ENCODE measurements around the gene FXYD1. TPM values are rescaled to one million over a fixed set of nuclear protein-coding genes. Genes with fewer than 3 reads are reported as not detected.
A peak's percentile ranks its signal among the peaks of the same experiment; 100 is the strongest.

FXYD1 gene
- total and polyA plus RNA-seq, 3 experiments from 2014 or later, result 0.79 TPM; not detected in 2

DNA sequence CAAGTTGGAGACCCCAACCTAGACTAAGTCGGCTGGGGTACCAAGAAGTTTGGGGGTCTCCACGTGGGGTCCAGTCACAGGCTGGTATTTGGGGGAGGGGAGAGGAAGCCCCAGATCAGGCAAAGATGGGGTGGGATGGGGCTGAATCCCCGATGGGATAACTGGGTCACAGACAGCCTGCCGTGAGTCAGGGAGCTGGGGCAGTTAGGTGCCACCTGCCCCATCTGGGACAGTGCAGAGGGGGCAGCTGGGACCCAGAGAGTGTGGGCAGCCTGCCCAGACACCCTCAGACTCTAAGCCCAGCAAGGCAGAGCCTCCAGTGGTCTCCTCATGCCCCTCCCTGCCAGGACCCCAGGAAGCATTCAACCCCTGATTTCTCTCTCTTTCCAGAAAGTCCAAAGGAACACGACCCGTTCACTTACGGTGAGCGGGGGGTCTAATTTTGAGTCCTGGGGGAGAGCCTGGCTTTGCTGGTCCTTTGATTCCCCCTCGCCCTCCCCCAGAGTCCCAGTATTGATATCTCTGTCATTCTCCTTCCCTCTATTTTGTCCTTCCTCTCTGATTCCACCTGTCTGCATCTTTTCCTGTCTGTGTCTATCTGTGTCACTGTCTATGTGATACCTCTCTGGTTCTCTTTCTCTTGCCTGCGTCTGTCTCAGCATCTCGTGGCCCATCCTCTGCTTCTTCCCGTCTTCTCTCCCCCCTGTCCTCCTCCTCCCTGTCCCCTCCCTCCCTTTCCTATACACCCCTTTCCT, 1.8 kb downstream of the FXYD1 start:
- no peaks in the 10 kb centered on the region for H3K36me3 ChIP-seq (ENCODE audit: insufficient read depth, low read length)
- H3K4me3 Mint-ChIP-seq, result peak overlapping the region in 6 of 7 donors; percentile 42 to 71 (median 63)
- H3K9me3 Mint-ChIP-seq, result no peaks in the 10 kb centered on the region
- DNase-seq, result no peak
- H3K4me3 ChIP-seq (ENCODE audit: low read length), result no peak overlapping the region
- ChIA-PET CTCF (interaction anchor here (1.6 to 2.5 kb wide), 3 partner anchors 13 to 29 kb away, joined by 4 to 29 read pairs (median 5); partner anchors contain the start of genes FXYD3 and FXYD5), POLR2A (interaction anchor here (0.9 to 3.2 kb wide), 3 partner anchors 13 to 21 kb away, joined by 3 to 34 read pairs (median 3); partner anchors contain the start of gene FXYD5)
- no peaks in the 10 kb centered on the region for H3K36me3 Mint-ChIP-seq
- H3K4me1 Mint-ChIP-seq, result peaks cover 38 to 57% (median 40%) of the 10 kb centered on the region in 3 donors
- H3K9me3 ChIP-seq (ENCODE audit: low read length), result no peaks in the 10 kb centered on the region
- peak overlapping the region in 4 of 8 donors; percentile 40 to 89 (median 82) for H3K27ac Mint-ChIP-seq
- peaks cover 7 to 10% of the 10 kb centered on the region in 2 donors for H3K27me3 Mint-ChIP-seq
- no peaks in the 10 kb centered on the region for H3K27me3 ChIP-seq (ENCODE audit: insufficient read depth, low read length, poor library complexity, severe bottlenecking)
- peaks cover 40% of the 10 kb centered on the region for H3K4me1 ChIP-seq (ENCODE audit: insufficient read depth, low read length)
- no peak overlapping the region for H3K27ac ChIP-seq (ENCODE audit: low read depth, low read length)

DNA sequence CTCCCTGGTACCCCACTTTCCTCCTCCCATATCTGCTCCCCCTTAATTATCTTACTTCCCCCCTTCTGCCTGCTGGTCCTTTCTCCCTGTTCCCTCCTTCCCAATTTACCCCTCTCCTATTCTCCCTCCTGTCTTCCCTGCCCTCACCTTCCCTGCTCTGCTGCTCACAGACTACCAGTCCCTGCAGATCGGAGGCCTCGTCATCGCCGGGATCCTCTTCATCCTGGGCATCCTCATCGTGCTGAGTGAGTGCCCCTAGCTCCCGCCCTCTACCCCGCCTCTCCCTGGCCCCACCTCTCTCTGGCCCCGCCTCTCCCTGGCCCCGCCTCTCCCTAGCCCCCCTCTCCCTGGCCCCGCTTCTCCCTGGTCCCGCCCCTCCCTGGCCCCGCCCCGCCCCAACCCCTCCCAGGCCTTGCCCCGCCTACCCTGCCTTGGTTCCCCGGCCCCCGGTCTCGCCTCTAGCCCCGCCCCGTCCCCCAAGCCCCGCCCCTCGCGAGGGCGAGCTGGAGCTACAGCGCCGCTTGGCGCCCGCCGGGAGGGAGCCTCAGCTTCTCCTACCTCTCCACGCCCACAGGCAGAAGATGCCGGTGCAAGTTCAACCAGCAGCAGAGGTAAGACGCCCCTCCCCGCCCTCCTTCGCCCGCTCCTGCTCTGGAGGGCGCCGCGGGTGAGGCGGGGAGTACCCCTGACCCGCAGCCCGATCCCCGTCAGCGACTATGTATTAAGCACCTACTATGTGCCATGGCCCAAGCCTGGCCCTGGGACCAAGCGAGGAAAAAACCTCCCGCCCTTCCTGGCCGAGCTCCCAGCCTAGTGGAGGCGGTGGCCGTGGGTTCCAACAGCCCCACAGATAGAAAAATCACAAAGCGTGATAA, 2.6 kb downstream of the FXYD1 start:
- ChIA-PET POLR2A (interaction anchor here (0.7 to 3.2 kb wide), 7 partner anchors 12 to 759 kb away, joined by 3 to 34 read pairs (median 3); partner anchors contain the start of genes FXYD5 and NFKBID), CTCF (interaction anchor here (0.7 to 2.5 kb wide), 23 partner anchors 12 to 192 kb away, joined by 3 to 29 read pairs (median 4); partner anchors contain the start of genes FAM187B, FXYD3, FXYD5 and USF2)
- Mint-ChIP-seq H3K36me3 (no peaks in the 10 kb centered on the region), H3K4me1 (peaks cover 37 to 54% (median 40%) of the 10 kb centered on the region in 3 donors), H3K27me3 (peaks cover 7 to 10% of the 10 kb centered on the region in 2 donors), H3K9me3 (no peaks in the 10 kb centered on the region), H3K4me3 (peak overlapping the region; percentile 70 to 90 (median 83)), H3K27ac (peak overlapping the region in 7 of 8 donors; percentile 40 to 89 (median 85))
- Histone ChIP-seq H3K4me1 (ENCODE audit: insufficient read depth, low read length) (peaks cover 40% of the 10 kb centered on the region), H3K27me3 (ENCODE audit: insufficient read depth, low read length, poor library complexity, severe bottlenecking) (no peaks in the 10 kb centered on the region), H3K4me3 (ENCODE audit: low read length) (peak overlapping the region; percentile 68), H3K9me3 (ENCODE audit: low read length) (no peaks in the 10 kb centered on the region), H3K36me3 (ENCODE audit: insufficient read depth, low read length) (no peaks in the 10 kb centered on the region), H3K27ac (ENCODE audit: low read depth, low read length) (no peak overlapping the region)
- DNase-seq, result peak; percentile 90 to 95 (median 93)

DNA sequence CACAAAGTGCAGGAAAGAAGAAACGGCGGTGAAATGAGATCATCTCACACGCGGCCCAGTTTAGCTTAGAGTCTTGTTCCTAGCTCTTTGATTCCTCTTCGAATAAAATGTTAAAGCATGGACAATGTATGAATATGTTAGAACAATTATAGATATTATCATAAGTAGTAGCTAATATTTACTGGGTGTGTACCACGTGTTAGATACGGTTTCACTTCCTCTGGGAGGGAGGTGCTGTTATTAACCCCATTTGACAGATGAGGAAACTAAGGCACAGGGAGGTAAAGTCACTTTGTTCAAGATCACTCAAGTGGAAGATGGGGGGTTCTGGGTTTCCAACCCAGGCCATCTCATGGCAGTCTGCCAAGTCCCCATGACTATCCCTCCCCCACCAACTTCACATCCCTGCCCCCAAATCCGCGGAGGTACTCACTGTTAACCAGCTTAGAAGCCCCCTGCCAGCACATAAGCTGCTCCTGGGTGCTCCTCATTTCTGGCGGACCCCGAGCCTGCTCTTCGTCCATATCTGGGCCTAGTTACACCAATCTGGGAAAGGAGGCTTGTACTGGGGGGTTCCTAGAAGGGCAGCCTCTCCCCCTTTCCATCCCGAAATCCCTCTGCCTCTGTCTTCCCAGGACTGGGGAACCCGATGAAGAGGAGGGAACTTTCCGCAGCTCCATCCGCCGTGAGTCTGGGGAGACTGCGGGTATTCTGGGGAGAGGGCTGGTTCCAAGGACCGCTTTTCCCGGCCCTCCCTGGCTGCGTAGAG, 3.4 kb downstream of the FXYD1 start:
- CTCF ChIA-PET, result interaction anchor here (0.7 to 2.5 kb wide), 26 partner anchors 12 to 191 kb away, joined by 3 to 29 read pairs (median 4); partner anchors contain the start of genes FAM187B, FXYD3, FXYD5 and USF2
- POLR2A ChIA-PET, result interaction anchor here (0.7 to 3.2 kb wide), 6 partner anchors 11 to 127 kb away, joined by 3 to 34 read pairs (median 4); partner anchors contain the start of gene FXYD5
- DNase-seq, result no peak
- Mint-ChIP-seq H3K27me3 (peaks cover 7 to 10% of the 10 kb centered on the region in 2 donors), H3K9me3 (no peaks in the 10 kb centered on the region), H3K4me3 (peak overlapping the region; percentile 70 to 90 (median 83)), H3K36me3 (no peaks in the 10 kb centered on the region), H3K4me1 (peaks cover 37 to 57% (median 40%) of the 10 kb centered on the region in 3 donors), H3K27ac (peak overlapping the region in 7 of 8 donors; percentile 40 to 89 (median 85))
- Histone ChIP-seq H3K9me3 (ENCODE audit: low read length) (no peaks in the 10 kb centered on the region), H3K4me3 (ENCODE audit: low read length) (peak overlapping the region; percentile 68), H3K4me1 (ENCODE audit: insufficient read depth, low read length) (peaks cover 40% of the 10 kb centered on the region), H3K27me3 (ENCODE audit: insufficient read depth, low read length, poor library complexity, severe bottlenecking) (no peaks in the 10 kb centered on the region), H3K36me3 (ENCODE audit: insufficient read depth, low read length) (no peaks in the 10 kb centered on the region), H3K27ac (ENCODE audit: low read depth, low read length) (no peak overlapping the region)

DNA sequence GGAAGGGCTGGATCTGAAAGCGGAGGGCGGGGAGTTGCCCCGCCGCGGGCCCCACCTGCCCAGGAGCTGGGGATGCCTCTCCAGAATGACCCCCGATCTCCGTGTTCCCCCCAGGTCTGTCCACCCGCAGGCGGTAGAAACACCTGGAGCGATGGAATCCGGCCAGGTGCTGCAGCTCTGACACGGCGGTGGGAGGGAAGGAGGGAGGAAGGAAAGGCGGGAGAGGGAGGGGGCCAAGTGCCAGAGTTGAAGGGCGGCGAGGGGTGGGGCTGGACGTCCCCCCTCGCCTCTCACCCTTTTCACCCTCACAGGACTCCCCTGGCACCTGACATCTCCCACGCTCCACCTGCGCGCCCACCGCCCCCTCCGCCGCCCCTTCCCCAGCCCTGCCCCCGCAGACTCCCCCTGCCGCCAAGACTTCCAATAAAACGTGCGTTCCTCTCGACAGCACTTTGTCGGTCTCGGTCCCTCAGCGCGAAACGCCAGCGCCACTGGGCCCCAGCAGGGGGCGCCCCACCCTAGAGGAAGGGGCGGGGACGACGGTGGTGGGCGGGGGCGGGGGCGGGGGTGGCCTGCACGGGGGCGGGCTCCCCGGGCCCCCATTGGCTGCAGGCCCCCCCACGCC, 4.1 kb downstream of the FXYD1 start:
- Histone ChIP-seq H3K27me3 (ENCODE audit: insufficient read depth, low read length, poor library complexity, severe bottlenecking) (no peaks in the 10 kb centered on the region), H3K4me3 (ENCODE audit: low read length) (peak overlapping the region; percentile 68), H3K27ac (ENCODE audit: low read depth, low read length) (no peak overlapping the region), H3K4me1 (ENCODE audit: insufficient read depth, low read length) (peaks cover 40% of the 10 kb centered on the region), H3K36me3 (ENCODE audit: insufficient read depth, low read length) (no peaks in the 10 kb centered on the region), H3K9me3 (ENCODE audit: low read length) (no peaks in the 10 kb centered on the region)
- H3K27me3 Mint-ChIP-seq, result peaks cover 7 to 10% of the 10 kb centered on the region in 2 donors
- DNase-seq, result peak; percentile 61 to 81 (median 64)
- H3K27ac Mint-ChIP-seq, result peak overlapping the region in 2 of 8 donors; percentile 52 to 82
- H3K4me1 Mint-ChIP-seq, result peaks cover 33 to 52% (median 40%) of the 10 kb centered on the region in 3 donors
- no peaks in the 10 kb centered on the region for H3K36me3 Mint-ChIP-seq
- ChIA-PET POLR2A (interaction anchor here (0.6 to 3.2 kb wide), 4 partner anchors 11 to 784 kb away, joined by 3 to 34 read pairs (median 3); partner anchors contain the start of gene FXYD5), CTCF (interaction anchor here (1.0 to 2.5 kb wide), 17 partner anchors 11 to 191 kb away, joined by 3 to 29 read pairs (median 5); partner anchors contain the start of genes FAM187B, FXYD3, FXYD5 and USF2)
- H3K4me3 Mint-ChIP-seq, result peak overlapping the region; percentile 55 to 88 (median 72)
- no peaks in the 10 kb centered on the region for H3K9me3 Mint-ChIP-seq

DNA sequence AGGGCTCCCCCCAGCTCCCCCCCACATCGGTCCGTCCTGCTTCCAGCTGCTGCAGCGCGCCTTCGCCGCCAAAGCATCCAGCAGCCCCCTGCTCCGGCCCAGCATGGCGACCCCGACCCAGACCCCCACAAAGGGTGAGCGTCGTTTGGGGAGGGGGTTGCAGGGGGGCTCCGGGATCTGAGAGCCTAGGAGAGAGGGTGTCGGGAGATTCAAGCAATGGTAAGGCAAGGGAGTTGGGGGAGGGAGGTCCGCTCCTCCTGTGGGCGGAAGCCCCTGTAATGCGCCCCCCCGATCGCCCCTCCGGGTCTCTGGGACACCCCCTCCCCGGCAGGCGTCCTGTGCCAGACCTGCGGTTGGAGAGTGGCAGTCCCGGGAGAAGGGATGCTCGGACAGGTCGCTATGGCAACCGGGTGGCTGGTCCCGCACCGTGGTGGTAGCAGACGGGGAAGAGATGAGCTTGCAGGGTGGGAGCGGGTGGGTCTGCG, 4.6 kb downstream of the FXYD1 start, which contains the start of gene FXYD7:
Gene FXYD7, plus strand, starts transcription at position 25 of the 485 bp plus-strand sequence. Its CDS starts 79 bp downstream, at position 104.
- Mint-ChIP-seq H3K27ac (peak within 1 kb of the TSS; percentile 2 to 98 (median 85)), H3K9me3 (no peaks in the 10 kb centered on the region), H3K4me1 (peaks cover 33 to 52% (median 40%) of the 10 kb centered on the region in 3 donors), H3K27me3 (peaks cover 3 to 10% of the 10 kb centered on the region in 2 donors), H3K4me3 (peak within 1 kb of the TSS; percentile 72 to 90 (median 83)), H3K36me3 (no peaks in the 10 kb centered on the region)
- POLR2A ChIA-PET, result interaction anchor here (0.6 to 3.2 kb wide), 6 partner anchors 10 to 784 kb away, joined by 3 to 34 read pairs (median 3); partner anchors contain the start of gene FXYD5
- no peak within 1 kb of the TSS for H3K27ac ChIP-seq (ENCODE audit: low read depth, low read length)
- no peaks in the 10 kb centered on the region for H3K27me3 ChIP-seq (ENCODE audit: insufficient read depth, low read length, poor library complexity, severe bottlenecking)
- CTCF ChIA-PET, result interaction anchor here (1.3 to 1.9 kb wide), 3 partner anchors 71 to 98 kb away, joined by 3 to 7 read pairs (median 6); no protein-coding TSS in a partner anchor
- no peaks in the 10 kb centered on the region for H3K9me3 ChIP-seq (ENCODE audit: low read length)
- H3K4me3 ChIP-seq (ENCODE audit: low read length), result peak within 1 kb of the TSS; percentile 68
- no peaks in the 10 kb centered on the region for H3K36me3 ChIP-seq (ENCODE audit: insufficient read depth, low read length)
- H3K4me1 ChIP-seq (ENCODE audit: insufficient read depth, low read length), result peaks cover 40% of the 10 kb centered on the region
- DNase-seq, result peak in 3 of 5 donors; percentile 14 to 66 (median 44)

DNA sequence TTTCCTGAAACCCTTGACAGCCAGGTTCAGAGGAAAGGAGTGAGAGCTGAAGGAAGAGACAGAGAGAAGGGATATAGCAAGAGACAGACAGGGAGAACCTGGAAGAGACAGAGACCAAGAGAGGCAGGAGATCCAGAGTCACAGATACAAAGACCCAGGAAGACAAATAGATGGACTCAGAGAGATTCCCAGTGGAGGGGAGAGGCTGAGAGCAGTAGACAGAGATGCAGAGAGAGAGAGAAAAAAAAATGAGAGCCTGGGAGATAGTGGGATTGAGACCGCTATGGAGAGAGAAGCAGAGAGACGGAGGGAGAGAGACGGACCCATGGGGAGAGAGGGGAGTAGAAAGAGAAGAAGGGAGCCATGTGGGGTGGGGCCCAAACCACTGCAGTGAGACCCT, 5.2 kb downstream of the FXYD1 start:
- no peak for DNase-seq
- peaks cover 3 to 10% of the 10 kb centered on the region in 2 donors for H3K27me3 Mint-ChIP-seq
- Histone ChIP-seq H3K4me1 (ENCODE audit: insufficient read depth, low read length) (peaks cover 40% of the 10 kb centered on the region), H3K27ac (ENCODE audit: low read depth, low read length) (no peak overlapping the region), H3K27me3 (ENCODE audit: insufficient read depth, low read length, poor library complexity, severe bottlenecking) (no peaks in the 10 kb centered on the region), H3K4me3 (ENCODE audit: low read length) (no peak overlapping the region), H3K36me3 (ENCODE audit: insufficient read depth, low read length) (no peaks in the 10 kb centered on the region), H3K9me3 (ENCODE audit: low read length) (no peaks in the 10 kb centered on the region)
- ChIA-PET POLR2A (interaction anchor here (0.7 to 3.2 kb wide), 3 partner anchors 10 to 71 kb away, joined by 3 to 34 read pairs (median 3); partner anchors contain the start of gene FXYD5), CTCF (no interaction called here)
- no peaks in the 10 kb centered on the region for H3K9me3 Mint-ChIP-seq
- H3K27ac Mint-ChIP-seq, result peak overlapping the region in 7 of 8 donors; percentile 1 to 98 (median 83)
- H3K4me1 Mint-ChIP-seq, result peaks cover 33 to 52% (median 40%) of the 10 kb centered on the region in 3 donors
- peak overlapping the region; percentile 13 to 80 (median 68) for H3K4me3 Mint-ChIP-seq
- H3K36me3 Mint-ChIP-seq, result no peaks in the 10 kb centered on the region

Measured in CD8-positive, alpha-beta memory T cell (primary cell).